ENCODE results near the gene DSC2.

DNA sequence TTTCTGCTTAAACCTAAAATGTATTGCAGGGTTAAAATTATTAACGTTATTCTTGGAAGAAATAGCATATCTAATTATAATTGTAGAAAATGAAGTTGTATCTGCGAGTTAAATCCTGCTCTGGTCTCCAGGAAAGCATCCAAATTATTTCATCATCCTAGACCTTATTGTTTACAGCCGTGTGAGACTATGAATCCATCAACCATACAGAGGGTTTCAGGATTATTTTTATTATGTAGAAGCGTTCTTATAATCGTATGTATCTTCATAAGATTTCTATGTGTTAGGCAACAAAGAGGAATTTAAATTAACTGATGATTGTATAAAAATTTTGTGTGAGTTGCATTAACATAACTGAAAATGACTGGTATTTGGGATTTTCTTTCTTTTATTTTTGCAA is 45.2 kb downstream of the DSC2 start:
- TF ChIP-seq, protein P1, sequence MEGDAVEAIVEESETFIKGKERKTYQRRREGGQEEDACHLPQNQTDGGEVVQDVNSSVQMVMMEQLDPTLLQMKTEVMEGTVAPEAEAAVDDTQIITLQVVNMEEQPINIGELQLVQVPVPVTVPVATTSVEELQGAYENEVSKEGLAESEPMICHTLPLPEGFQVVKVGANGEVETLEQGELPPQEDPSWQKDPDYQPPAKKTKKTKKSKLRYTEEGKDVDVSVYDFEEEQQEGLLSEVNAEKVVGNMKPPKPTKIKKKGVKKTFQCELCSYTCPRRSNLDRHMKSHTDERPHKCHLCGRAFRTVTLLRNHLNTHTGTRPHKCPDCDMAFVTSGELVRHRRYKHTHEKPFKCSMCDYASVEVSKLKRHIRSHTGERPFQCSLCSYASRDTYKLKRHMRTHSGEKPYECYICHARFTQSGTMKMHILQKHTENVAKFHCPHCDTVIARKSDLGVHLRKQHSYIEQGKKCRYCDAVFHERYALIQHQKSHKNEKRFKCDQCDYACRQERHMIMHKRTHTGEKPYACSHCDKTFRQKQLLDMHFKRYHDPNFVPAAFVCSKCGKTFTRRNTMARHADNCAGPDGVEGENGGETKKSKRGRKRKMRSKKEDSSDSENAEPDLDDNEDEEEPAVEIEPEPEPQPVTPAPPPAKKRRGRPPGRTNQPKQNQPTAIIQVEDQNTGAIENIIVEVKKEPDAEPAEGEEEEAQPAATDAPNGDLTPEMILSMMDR (IDR thresholded peaks at IDR 0.05; ENCODE audit: insufficient read depth, low read length), result no peak
- TF ChIP-seq POLR2AphosphoS5 (IDR thresholded peaks at IDR 0.05; ENCODE audit: low read depth) (no peak), REST (IDR thresholded peaks at IDR 0.05; ENCODE audit: insufficient replicate concordance, low read depth) (no peak), GABPA (IDR thresholded peaks at IDR 0.05; ENCODE audit: low read depth) (no peak)
